Measurements from ENCODE around the gene ADD2. TPM values are rescaled to one million over a fixed set of nuclear protein-coding genes. Genes with fewer than 3 reads are reported as not detected.

The ADD2 gene
- total and polyA plus RNA-seq, 2 donors (not counting 1 experiment from before 2014, with no cell fraction given) = 15.9 to 21.7 TPM

DNA sequence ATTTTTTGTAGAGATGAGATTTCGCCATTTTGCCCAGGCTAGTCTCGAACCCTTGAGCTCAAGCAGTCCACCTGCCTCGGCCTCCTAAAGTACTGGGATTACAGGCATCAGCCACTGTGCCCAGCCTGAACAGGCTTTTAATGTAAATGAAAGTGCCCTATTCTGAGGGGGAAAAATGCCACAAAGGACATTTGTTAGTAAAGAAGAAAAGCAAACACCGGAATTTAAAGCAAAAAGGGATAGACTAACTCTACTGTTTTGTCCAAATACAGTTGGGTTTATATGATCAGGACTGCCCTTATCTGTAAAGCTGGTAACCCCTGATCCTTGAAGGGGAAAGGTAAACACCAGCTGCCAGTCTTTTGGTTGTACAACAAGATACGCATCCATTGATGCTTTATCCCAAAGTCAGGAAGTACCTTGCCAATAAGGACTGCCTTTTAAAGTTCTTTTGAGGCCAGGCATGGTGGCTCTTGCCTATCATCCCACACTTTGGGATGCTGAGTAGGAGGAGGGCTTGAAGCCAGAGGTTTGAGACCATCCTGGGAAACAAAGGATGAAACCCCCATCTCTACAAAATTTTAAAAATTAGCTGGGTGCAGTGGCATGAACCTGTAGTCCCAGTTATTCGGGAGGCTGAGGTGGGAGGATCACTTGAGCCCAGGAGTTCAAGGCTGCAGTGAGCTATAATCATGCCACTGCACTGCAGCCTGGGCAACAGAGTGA is 39.3 kb upstream of the ADD2 start:
- Histone ChIP-seq H4K20me1 (ENCODE audit: control insufficient read depth, insufficient read depth, low read length, poor library complexity, severe bottlenecking) (no peaks in the 10 kb centered on the region), H3K79me2 (ENCODE audit: control insufficient read depth, insufficient read depth, low read length) (no peaks in the 10 kb centered on the region), H3K9ac (ENCODE audit: low read length) (no peak overlapping the region), H3K4me2 (replicated peaks; ENCODE audit: low read depth, low read length, poor library complexity, severe bottlenecking) (no peak overlapping the region), H3K27me3 (replicated peaks in 1 of 4; ENCODE audit: control extremely low read depth in 1 of 4, control insufficient read depth in 3 of 4, insufficient read depth in 4 of 4, low read length in 3 of 4) (peaks cover 0 to 7% (median 2%) of the 10 kb centered on the region in 4 experiments), H3K4me1 (ENCODE audit: control insufficient read depth in 2 of 2, insufficient read depth in 2 of 2, low read length in 2 of 2) (no peaks in the 10 kb centered on the region), H3K4me3 (ENCODE audit: control extremely low read depth in 1 of 5, extremely low read depth in 1 of 5, insufficient read depth in 1 of 5, low read depth in 2 of 5, low read length in 4 of 5) (no peak overlapping the region), H2AFZ (ENCODE audit: insufficient read depth, low read depth, low read length, poor library complexity, severe bottlenecking) (no peak overlapping the region), H3K27ac (ENCODE audit: low read length in 2 of 2) (no peak overlapping the region), H3K9me3 (ENCODE audit: control extremely low read depth in 1 of 3, control insufficient read depth in 2 of 3, insufficient read depth in 1 of 3, low read length in 2 of 3) (peaks cover 0 to 7% (median 0%) of the 10 kb centered on the region in 3 donors), H3K36me3 (replicated peaks in 1 of 2; ENCODE audit: control extremely low read depth in 1 of 2, control insufficient read depth in 1 of 2, extremely low read depth in 1 of 2, insufficient read depth in 2 of 2, low read length in 1 of 2) (no peaks in the 10 kb centered on the region)
- no peak for DNase-seq
- TF ChIP-seq, protein P1, sequence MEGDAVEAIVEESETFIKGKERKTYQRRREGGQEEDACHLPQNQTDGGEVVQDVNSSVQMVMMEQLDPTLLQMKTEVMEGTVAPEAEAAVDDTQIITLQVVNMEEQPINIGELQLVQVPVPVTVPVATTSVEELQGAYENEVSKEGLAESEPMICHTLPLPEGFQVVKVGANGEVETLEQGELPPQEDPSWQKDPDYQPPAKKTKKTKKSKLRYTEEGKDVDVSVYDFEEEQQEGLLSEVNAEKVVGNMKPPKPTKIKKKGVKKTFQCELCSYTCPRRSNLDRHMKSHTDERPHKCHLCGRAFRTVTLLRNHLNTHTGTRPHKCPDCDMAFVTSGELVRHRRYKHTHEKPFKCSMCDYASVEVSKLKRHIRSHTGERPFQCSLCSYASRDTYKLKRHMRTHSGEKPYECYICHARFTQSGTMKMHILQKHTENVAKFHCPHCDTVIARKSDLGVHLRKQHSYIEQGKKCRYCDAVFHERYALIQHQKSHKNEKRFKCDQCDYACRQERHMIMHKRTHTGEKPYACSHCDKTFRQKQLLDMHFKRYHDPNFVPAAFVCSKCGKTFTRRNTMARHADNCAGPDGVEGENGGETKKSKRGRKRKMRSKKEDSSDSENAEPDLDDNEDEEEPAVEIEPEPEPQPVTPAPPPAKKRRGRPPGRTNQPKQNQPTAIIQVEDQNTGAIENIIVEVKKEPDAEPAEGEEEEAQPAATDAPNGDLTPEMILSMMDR (IDR thresholded peaks at IDR 0.05) = no peak
- no peak for TF ChIP-seq EZH2 (IDR thresholded peaks at IDR 0.05; ENCODE audit: borderline replicate concordance, insufficient read depth, low read depth, low read length, poor library complexity, severe bottlenecking)
- intact Hi-C loops (cut with micrococcal nuclease) = no loop called here
- 84% methylated on average over 5 of the region's 6 CpGs for WGBS (ENCODE audit: insufficient coverage)
- Mint-ChIP-seq H3K27ac (no peak overlapping the region), H3K4me1 (no peaks in the 10 kb centered on the region), H3K4me3 (no peak overlapping the region), H3K27me3 (peaks cover 9% of the 10 kb centered on the region), H3K9me3 (ENCODE audit: insufficient read depth) (no peaks in the 10 kb centered on the region)
- CTCF ChIA-PET = no interaction called here
- no peak for ATAC-seq (ENCODE audit: low read depth)
- POLR2A ChIA-PET = no interaction called here

DNA sequence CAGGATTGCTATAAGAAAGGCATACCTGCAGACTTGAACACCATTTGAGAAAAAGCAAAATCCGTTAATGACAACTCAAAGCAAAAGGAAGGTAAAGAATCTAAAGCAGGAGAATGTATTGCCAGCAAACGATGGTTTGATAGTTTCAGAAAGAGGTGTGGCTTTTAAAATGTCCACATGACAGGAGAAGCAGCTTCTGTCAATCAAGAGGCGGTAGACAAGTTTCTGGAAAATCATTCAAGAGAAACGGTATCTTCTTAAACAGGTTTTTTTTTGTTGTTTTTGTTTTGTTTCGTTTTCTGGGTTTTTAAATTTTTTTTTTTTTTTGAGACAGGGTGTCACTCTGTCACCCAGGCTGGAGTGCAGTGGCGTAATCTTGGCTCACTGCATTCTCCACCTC is 38.6 kb upstream of the ADD2 start:
- 61% methylated on average over 4 of the region's 6 CpGs for WGBS (ENCODE audit: insufficient coverage)
- peaks cover 9% of the 10 kb centered on the region for H3K27me3 Mint-ChIP-seq
- POLR2A ChIA-PET = no interaction called here

More for the DNA sequence above, 38.6 kb upstream of the ADD2 start:
- H3K79me2 ChIP-seq (ENCODE audit: control insufficient read depth, insufficient read depth, low read length) = no peaks in the 10 kb centered on the region
- H4K20me1 ChIP-seq (ENCODE audit: control insufficient read depth, insufficient read depth, low read length, poor library complexity, severe bottlenecking) = no peaks in the 10 kb centered on the region
- ATAC-seq (ENCODE audit: low read depth) = no peak
- no peak overlapping the region for H3K4me3 ChIP-seq (ENCODE audit: control extremely low read depth in 1 of 5, extremely low read depth in 1 of 5, insufficient read depth in 1 of 5, low read depth in 2 of 5, low read length in 4 of 5)
- H3K9me3 ChIP-seq (ENCODE audit: control extremely low read depth in 1 of 3, control insufficient read depth in 2 of 3, insufficient read depth in 1 of 3, low read length in 2 of 3) = peaks cover 0 to 7% (median 0%) of the 10 kb centered on the region in 3 donors
- H2AFZ ChIP-seq (ENCODE audit: insufficient read depth, low read depth, low read length, poor library complexity, severe bottlenecking) = no peak overlapping the region
- H3K36me3 ChIP-seq (replicated peaks in 1 of 2; ENCODE audit: control extremely low read depth in 1 of 2, control insufficient read depth in 1 of 2, extremely low read depth in 1 of 2, insufficient read depth in 2 of 2, low read length in 1 of 2) = no peaks in the 10 kb centered on the region
- intact Hi-C loops (cut with micrococcal nuclease) = no loop called here
- no peak overlapping the region for H3K27ac ChIP-seq (ENCODE audit: low read length in 2 of 2)
- no peak overlapping the region for H3K27ac Mint-ChIP-seq
- no peaks in the 10 kb centered on the region for H3K4me1 Mint-ChIP-seq
- CTCF ChIA-PET = no interaction called here
- no peak overlapping the region for H3K4me3 Mint-ChIP-seq
- H3K27me3 ChIP-seq (replicated peaks in 1 of 4; ENCODE audit: control extremely low read depth in 1 of 4, control insufficient read depth in 3 of 4, insufficient read depth in 4 of 4, low read length in 3 of 4) = peaks cover 0 to 7% (median 2%) of the 10 kb centered on the region in 4 experiments
- no peak for DNase-seq
- H3K9me3 Mint-ChIP-seq (ENCODE audit: insufficient read depth) = no peaks in the 10 kb centered on the region
- H3K4me1 ChIP-seq (ENCODE audit: control insufficient read depth in 2 of 2, insufficient read depth in 2 of 2, low read length in 2 of 2) = no peaks in the 10 kb centered on the region
- no peak overlapping the region for H3K4me2 ChIP-seq (replicated peaks; ENCODE audit: low read depth, low read length, poor library complexity, severe bottlenecking)
- no peak for TF ChIP-seq EZH2 (IDR thresholded peaks at IDR 0.05; ENCODE audit: borderline replicate concordance, insufficient read depth, low read depth, low read length, poor library complexity, severe bottlenecking)
- TF ChIP-seq, protein P1 (IDR thresholded peaks at IDR 0.05) = no peak
- H3K9ac ChIP-seq (ENCODE audit: low read length) = no peak overlapping the region

Data from B cell (primary cell).